WTC11 (cell line): ENCODE data around the gene ST3GAL5. TPM values are rescaled to one million over a fixed set of nuclear protein-coding genes. Genes with fewer than 3 reads are reported as not detected.

Experiments
- ATAC-seq: fragments of 200-7000 bp; cut with Tn5 transposase; 2 replicates; pipeline ENCODE4 v1.10.0; 2021; ENCODE audit warnings: mild to moderate bottlenecking, moderate library complexity
- CTCF ChIA-PET: fragments of 300-600 bp; sonication (Branson Sonifier 250); formaldehyde crosslinking; loops from one replicate; lab custom pipeline; 2021; ENCODE audit warnings: antibody characterized with exemption; lab: Charles Lee
- POLR2A ChIA-PET: fragments of 350-600 bp; sonication (Branson Sonifier 250); formaldehyde crosslinking; loops from one replicate; lab custom pipeline; 2021; ENCODE audit warnings: antibody characterized with exemption; lab: Charles Lee
- DNase-seq: peaks from one replicate; pipeline ENCODE4 v3.0.0; 2021; ENCODE audit warnings: low spot score
- H3K27ac Mint-ChIP-seq: 2 replicates; pipeline ENCODE4 v1.8.0; 2021; ENCODE audit warnings: mixed read lengths
- H3K27me3 Mint-ChIP-seq: 2 replicates; pipeline ENCODE4 v1.8.0; 2021; ENCODE audit warnings: low read depth, mild to moderate bottlenecking, moderate library complexity, mixed read lengths
- H3K36me3 Mint-ChIP-seq: 2 replicates; pipeline ENCODE4 v1.8.0; 2021; ENCODE audit warnings: mixed read lengths
- H3K4me1 Mint-ChIP-seq: 2 replicates; pipeline ENCODE4 v1.8.0; 2022; ENCODE audit warnings: mixed read lengths
- H3K4me3 Mint-ChIP-seq: 2 replicates; pipeline ENCODE4 v1.8.0; 2021; ENCODE audit warnings: mild to moderate bottlenecking, moderate library complexity, mixed read lengths
- H3K9me3 Mint-ChIP-seq: 2 replicates; pipeline ENCODE4 v1.8.0; 2021; ENCODE audit warnings: mixed read lengths
- ARID4B ChIP-seq: sonication (generic); formaldehyde crosslinking; IDR thresholded peaks from 2 replicates; pipeline ENCODE4 v1.8.0; 2023; ENCODE audit warnings: missing genetic modification reagents, mild to moderate bottlenecking, borderline replicate concordance
- ATF1 ChIP-seq: sonication (generic); formaldehyde crosslinking; IDR thresholded peaks from 2 replicates; pipeline ENCODE4 v1.8.1; 2023; ENCODE audit warnings: mild to moderate bottlenecking, moderate library complexity, missing genetic modification reagents
- ATF6 ChIP-seq: sonication (generic); formaldehyde crosslinking; IDR thresholded peaks from 2 replicates; pipeline ENCODE4 v1.8.1; 2023; ENCODE audit warnings: mild to moderate bottlenecking, missing genetic modification reagents
- CBFB ChIP-seq: sonication (generic); formaldehyde crosslinking; IDR thresholded peaks from 2 replicates; pipeline ENCODE4 v1.8.1; 2022; ENCODE audit warnings: mild to moderate bottlenecking, low read depth, missing genetic modification reagents
- ESRRA ChIP-seq: sonication (generic); formaldehyde crosslinking; IDR thresholded peaks from 2 replicates; pipeline ENCODE4 v1.8.1; 2022; ENCODE audit warnings: mild to moderate bottlenecking, missing genetic modification reagents, borderline replicate concordance
- FOXP4 ChIP-seq: sonication (generic); formaldehyde crosslinking; IDR thresholded peaks from 2 replicates; pipeline ENCODE4 v1.8.0; 2022; ENCODE audit warnings: mild to moderate bottlenecking, missing genetic modification reagents
- GRHL2 ChIP-seq: fragments of 250-450 bp; sonication (Bioruptor Pico); IDR thresholded peaks from 2 replicates; pipeline ENCODE4 v1.8.0; 2022; ENCODE audit warnings: mild to moderate bottlenecking, moderate library complexity; ENCODE audit not compliant: insufficient replicate concordance, severe bottlenecking
- GTF2I ChIP-seq: fragments of 250-450 bp; sonication (Bioruptor Pico); conservative IDR thresholded peaks from 2 replicates; pipeline ENCODE4 v1.4.0; 2021; ENCODE audit warnings: mild to moderate bottlenecking
- MLX ChIP-seq: sonication (generic); formaldehyde crosslinking; IDR thresholded peaks from 2 replicates; pipeline ENCODE4 v1.8.1; 2023; ENCODE audit warnings: mild to moderate bottlenecking, missing genetic modification reagents, moderate library complexity
- PRRX2 ChIP-seq: fragments of 250-450 bp; sonication (Bioruptor Pico); IDR thresholded peaks from 2 replicates; pipeline ENCODE4 v1.8.0; 2021; ENCODE audit warnings: mild to moderate bottlenecking
- SOX15 ChIP-seq: fragments of 250-450 bp; sonication (Bioruptor Pico); IDR thresholded peaks from 2 replicates; pipeline ENCODE4 v1.9.0; 2021; ENCODE audit warnings: mild to moderate bottlenecking
- SP1 ChIP-seq: sonication (generic); formaldehyde crosslinking; conservative IDR thresholded peaks from 2 replicates; pipeline ENCODE4 v1.8.1; 2022; ENCODE audit warnings: missing genetic modification reagents
- TEAD1 ChIP-seq: sonication (generic); formaldehyde crosslinking; IDR thresholded peaks from 2 replicates; pipeline ENCODE4 v1.8.0; 2022; ENCODE audit warnings: mild to moderate bottlenecking, missing genetic modification reagents
- TP53 ChIP-seq: sonication (generic); formaldehyde crosslinking; IDR thresholded peaks from 2 replicates; pipeline ENCODE4 v1.8.1; 2023; ENCODE audit warnings: mild to moderate bottlenecking, missing genetic modification reagents
- ZNF219 ChIP-seq: sonication (generic); formaldehyde crosslinking; IDR thresholded peaks from 2 replicates; pipeline ENCODE4 v1.8.0; 2023; ENCODE audit warnings: missing genetic modification reagents, mild to moderate bottlenecking, borderline replicate concordance
- ZNF281 ChIP-seq: sonication (generic); formaldehyde crosslinking; IDR thresholded peaks from 2 replicates; pipeline ENCODE4 v1.8.0; 2023; ENCODE audit warnings: mild to moderate bottlenecking, missing genetic modification reagents
- ZNF425 ChIP-seq: fragments of 250-450 bp; sonication (Bioruptor Pico); conservative IDR thresholded peaks from 2 replicates; pipeline ENCODE4 v1.9.0; 2021; ENCODE audit warnings: mild to moderate bottlenecking
- ZNF512 ChIP-seq: sonication (generic); formaldehyde crosslinking; IDR thresholded peaks from 2 replicates; pipeline ENCODE4 v1.8.1; 2022; ENCODE audit warnings: missing genetic modification reagents, borderline replicate concordance
- ZSCAN18 ChIP-seq: fragments of 250-450 bp; sonication (Bioruptor Pico); IDR thresholded peaks from 2 replicates; pipeline ENCODE4 v2.1.2; 2022; ENCODE audit warnings: mild to moderate bottlenecking, moderate library complexity
- total RNA-seq: library from RNA; stranded (reverse); gene quantifications from 3 replicates; pipeline ENCODE4 v1.2.3, GENCODE V29; 2021

ST3GAL5 gene
- total RNA-seq, 1 experiment from 2014 or later = 5.9 TPM

- no peak for TF ChIP-seq MLX
- no peak for TF ChIP-seq FOXP4
- TF ChIP-seq PRRX2 (CRISPR knock-in tag) = no peak
- no peak for TF ChIP-seq ZNF281 (CRISPR knock-in tag)
- no peak for TF ChIP-seq SOX15 (CRISPR knock-in tag)
- TF ChIP-seq SP1 (CRISPR knock-in tag) = no peak
- TF ChIP-seq ZSCAN18 = no peak
Measured at GRCh38 chr2:85847051-85847588, 41.7 kb downstream of the ST3GAL5 start (continued).

- ChIA-PET CTCF (interaction anchor here (3.7 kb wide), 1 partner anchor 19 kb away, joined by 23 read pairs; no protein-coding TSS in a partner anchor), POLR2A (no interaction called here)
- no peaks in the 10 kb centered on the region for H3K9me3 Mint-ChIP-seq
- ATAC-seq (no peak), DNase-seq (no peak)
- no peak overlapping the region for H3K27ac Mint-ChIP-seq
- peaks cover 4% of the 10 kb centered on the region for H3K36me3 Mint-ChIP-seq
- H3K4me1 Mint-ChIP-seq = no peaks in the 10 kb centered on the region
- H3K4me3 Mint-ChIP-seq = no peak overlapping the region
- no peaks in the 10 kb centered on the region for H3K27me3 Mint-ChIP-seq
- TF ChIP-seq ATF1 (CRISPR knock-in tag) (no peak), CBFB (CRISPR knock-in tag) (no peak), ZNF219 (no peak), TP53 (CRISPR knock-in tag) (no peak), ESRRA (CRISPR knock-in tag) (no peak), GRHL2 (no peak), ARID4B (CRISPR knock-in tag) (no peak), SP1 (CRISPR knock-in tag) (no peak), GTF2I (CRISPR knock-in tag) (no peak), TEAD1 (no peak), ZNF425 (CRISPR knock-in tag) (no peak), ATF6 (CRISPR knock-in tag) (no peak), ZNF512 (no peak)
Measured at GRCh38 chr2:85846411-85846810, 42.4 kb downstream of the ST3GAL5 start.
